ENCODE data around the gene ABCC1. TPM values are rescaled to one million over a fixed set of nuclear protein-coding genes. Genes with fewer than 3 reads are reported as not detected.

The ABCC1 gene
- total and polyA plus RNA-seq, 2 experiments from 2014 or later, result 7.0 to 9.3 TPM

- Histone ChIP-seq H3K9me3 (ENCODE audit: low read depth) (no peaks in the 10 kb centered on the region), H3K27ac (no peak overlapping the region), H2AFZ (no peak overlapping the region), H3K4me2 (no peak overlapping the region), H3K36me3 (replicated peaks; ENCODE audit: insufficient read depth, low read depth) (no peaks in the 10 kb centered on the region), H3K79me2 (no peaks in the 10 kb centered on the region), H4K20me1 (ENCODE audit: insufficient read depth, poor library complexity, severe bottlenecking) (no peaks in the 10 kb centered on the region), H3K4me1 (ENCODE audit: insufficient read depth) (no peaks in the 10 kb centered on the region), H3K4me3 (no peak overlapping the region), H3K9me2 (replicated peaks; ENCODE audit: insufficient read depth) (no peaks in the 10 kb centered on the region), H3K27me3 (no peaks in the 10 kb centered on the region)
- TF ChIP-seq EZH2 (IDR thresholded peaks at IDR 0.05; ENCODE audit: borderline replicate concordance) (no peak), CTCF (IDR thresholded peaks at IDR 0.05; ENCODE audit: poor library complexity) (peak; percentile 36)
- DNase-seq (ENCODE audit: low spot score), result no peak
- whole genome bisulfite sequencing (ENCODE audit: low lambda C conversion rate, missing lambda C conversion rate), result 76% methylated on average over 14 of the region's 14 CpGs
Observed at GRCh38 chr16:16096121-16096857, 146.9 kb downstream of the ABCC1 start.

DNA sequence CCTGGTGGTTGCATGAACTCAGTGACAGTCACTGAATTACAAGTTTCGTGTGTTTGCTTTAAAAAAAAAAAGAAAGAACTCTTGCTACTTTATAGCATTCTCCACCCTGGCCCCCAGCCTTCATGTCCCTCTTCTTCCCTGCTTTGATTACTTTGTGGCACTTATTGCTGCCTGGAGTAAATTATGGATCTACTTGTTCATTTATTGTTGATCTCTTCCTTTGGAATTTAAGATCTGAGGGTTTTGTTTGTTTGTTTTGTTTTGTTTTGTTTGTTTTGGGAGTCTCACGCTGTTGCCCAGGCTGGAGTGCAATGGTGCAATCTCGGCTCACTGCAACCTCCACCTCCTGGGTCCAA lies 147.4 kb downstream of the ABCC1 start:
- no peak for DNase-seq (ENCODE audit: low spot score)
- Histone ChIP-seq H3K27me3 (no peaks in the 10 kb centered on the region), H3K9me2 (replicated peaks; ENCODE audit: insufficient read depth) (no peaks in the 10 kb centered on the region), H3K79me2 (no peaks in the 10 kb centered on the region), H3K4me2 (no peak overlapping the region), H3K4me3 (no peak overlapping the region), H2AFZ (no peak overlapping the region), H3K4me1 (ENCODE audit: insufficient read depth) (no peaks in the 10 kb centered on the region), H3K27ac (no peak overlapping the region), H4K20me1 (ENCODE audit: insufficient read depth, poor library complexity, severe bottlenecking) (no peaks in the 10 kb centered on the region), H3K9me3 (ENCODE audit: low read depth) (no peaks in the 10 kb centered on the region), H3K36me3 (replicated peaks; ENCODE audit: insufficient read depth, low read depth) (no peaks in the 10 kb centered on the region)
- 85% methylated on average over 3 of the region's 3 CpGs for WGBS (ENCODE audit: low lambda C conversion rate, missing lambda C conversion rate)
- no peak for TF ChIP-seq EZH2phosphoT487 (IDR thresholded peaks at IDR 0.05; ENCODE audit: low read depth, severe bottlenecking, unreplicated experiment)
- no peak for TF ChIP-seq CTCF (IDR thresholded peaks at IDR 0.05; ENCODE audit: poor library complexity)
- no peak for TF ChIP-seq EZH2 (IDR thresholded peaks at IDR 0.05; ENCODE audit: borderline replicate concordance)

- Histone ChIP-seq H3K9me2 (replicated peaks; ENCODE audit: insufficient read depth) (no peaks in the 10 kb centered on the region), H3K36me3 (replicated peaks; ENCODE audit: insufficient read depth, low read depth) (no peaks in the 10 kb centered on the region), H3K4me2 (no peak overlapping the region), H4K20me1 (ENCODE audit: insufficient read depth, poor library complexity, severe bottlenecking) (no peaks in the 10 kb centered on the region), H3K4me1 (ENCODE audit: insufficient read depth) (no peaks in the 10 kb centered on the region), H3K27me3 (no peaks in the 10 kb centered on the region), H3K4me3 (no peak overlapping the region), H3K9me3 (ENCODE audit: low read depth) (no peaks in the 10 kb centered on the region), H3K27ac (no peak overlapping the region), H3K79me2 (no peaks in the 10 kb centered on the region), H2AFZ (no peak overlapping the region)
- TF ChIP-seq EZH2 (IDR thresholded peaks at IDR 0.05; ENCODE audit: borderline replicate concordance), result no peak
- TF ChIP-seq CTCF (IDR thresholded peaks at IDR 0.05; ENCODE audit: poor library complexity), result no peak
- TF ChIP-seq EZH2phosphoT487 (IDR thresholded peaks at IDR 0.05; ENCODE audit: low read depth, severe bottlenecking, unreplicated experiment), result no peak
- WGBS (ENCODE audit: low lambda C conversion rate, missing lambda C conversion rate), result 93% methylated on average over 4 of the region's 4 CpGs
- no peak for DNase-seq (ENCODE audit: low spot score)
Observed at GRCh38 chr16:16099320-16099719, 149.9 kb downstream of the ABCC1 start.
